ENCODE data around the gene MSI2.
"Not testable (repeated sequence)": the region's sequence is repeated elsewhere in the genome, so short reads cannot be mapped to it uniquely, and the experiment has no call there.

MSI2 gene

GRCh38 chr17:57255776-57256681 is at the start of gene MSI2:
TSS of gene MSI2 (plus strand) at chr17:57256523. CDS start at chr17:57256743, 220 bp downstream.
- DNase-seq (ENCODE audit: low read depth): peak; percentile 85

GRCh38 chr17:57206928-57207327 is 49.4 kb upstream of the MSI2 start:
- DNase-seq (ENCODE audit: low read depth): no peak

- DNase-seq (ENCODE audit: low read depth): no peak
Observed at GRCh38 chr17:57207396-57207795, 48.9 kb upstream of the MSI2 start.

- DNase-seq (ENCODE audit: low read depth): no peak
Observed at GRCh38 chr17:57210224-57210553, 46.1 kb upstream of the MSI2 start.

- no peak for DNase-seq (ENCODE audit: low read depth)
Observed at GRCh38 chr17:57210972-57211411, 45.3 kb upstream of the MSI2 start.

GRCh38 chr17:57211543-57211942 is 44.8 kb upstream of the MSI2 start:
- DNase-seq (ENCODE audit: low read depth): no peak

GRCh38 chr17:57213180-57213825 is 43.0 kb upstream of the MSI2 start:
- DNase-seq (ENCODE audit: low read depth): no peak

GRCh38 chr17:57215317-57215716 is 41.0 kb upstream of the MSI2 start:
- DNase-seq (ENCODE audit: low read depth): no peak

- no peak for DNase-seq (ENCODE audit: low read depth)
Observed at GRCh38 chr17:57221366-57222350, 34.7 kb upstream of the MSI2 start.

- not testable (repeated sequence) for DNase-seq (ENCODE audit: low read depth)
Observed at GRCh38 chr17:57222422-57222821, 33.9 kb upstream of the MSI2 start.

- DNase-seq (ENCODE audit: low read depth): no peak
Observed at GRCh38 chr17:57225127-57225526, 31.2 kb upstream of the MSI2 start.

GRCh38 chr17:57226793-57227192 is 29.5 kb upstream of the MSI2 start:
- no peak for DNase-seq (ENCODE audit: low read depth)

- no peak for DNase-seq (ENCODE audit: low read depth)
Observed at GRCh38 chr17:57228911-57229310, 27.4 kb upstream of the MSI2 start.

GRCh38 chr17:57234061-57234738 is 22.1 kb upstream of the MSI2 start:
- DNase-seq (ENCODE audit: low read depth): no peak

- DNase-seq (ENCODE audit: low read depth): no peak
Observed at GRCh38 chr17:57234739-57235092, 21.6 kb upstream of the MSI2 start.

GRCh38 chr17:57235124-57235523 is 21.2 kb upstream of the MSI2 start:
- DNase-seq (ENCODE audit: low read depth): no peak

GRCh38 chr17:57236686-57237299 is 19.5 kb upstream of the MSI2 start:
- no peak for DNase-seq (ENCODE audit: low read depth)

GRCh38 chr17:57240648-57241047 is 15.7 kb upstream of the MSI2 start:
- no peak for DNase-seq (ENCODE audit: low read depth)

GRCh38 chr17:57242148-57242547 is 14.2 kb upstream of the MSI2 start:
- no peak for DNase-seq (ENCODE audit: low read depth)

- DNase-seq (ENCODE audit: low read depth): peak; percentile 55
Observed at GRCh38 chr17:57243171-57243622, 13.1 kb upstream of the MSI2 start.

GRCh38 chr17:57245786-57246185 is 10.5 kb upstream of the MSI2 start:
- DNase-seq (ENCODE audit: low read depth): no peak

Measured in activated T-helper 1 cell treated with Interleukin-2 at 50 U/mL for 16 hours (primary cell).